ENCODE results near the gene SARDH. TPM values are rescaled to one million over a fixed set of nuclear protein-coding genes. Genes with fewer than 3 reads are reported as not detected.

SARDH gene
- total and polyA plus RNA-seq, 9 of the 15 experiments (the other 6 are each of a cell fraction or from before 2014, with no cell fraction given): 0.14 TPM; not detected in 8

DNA sequence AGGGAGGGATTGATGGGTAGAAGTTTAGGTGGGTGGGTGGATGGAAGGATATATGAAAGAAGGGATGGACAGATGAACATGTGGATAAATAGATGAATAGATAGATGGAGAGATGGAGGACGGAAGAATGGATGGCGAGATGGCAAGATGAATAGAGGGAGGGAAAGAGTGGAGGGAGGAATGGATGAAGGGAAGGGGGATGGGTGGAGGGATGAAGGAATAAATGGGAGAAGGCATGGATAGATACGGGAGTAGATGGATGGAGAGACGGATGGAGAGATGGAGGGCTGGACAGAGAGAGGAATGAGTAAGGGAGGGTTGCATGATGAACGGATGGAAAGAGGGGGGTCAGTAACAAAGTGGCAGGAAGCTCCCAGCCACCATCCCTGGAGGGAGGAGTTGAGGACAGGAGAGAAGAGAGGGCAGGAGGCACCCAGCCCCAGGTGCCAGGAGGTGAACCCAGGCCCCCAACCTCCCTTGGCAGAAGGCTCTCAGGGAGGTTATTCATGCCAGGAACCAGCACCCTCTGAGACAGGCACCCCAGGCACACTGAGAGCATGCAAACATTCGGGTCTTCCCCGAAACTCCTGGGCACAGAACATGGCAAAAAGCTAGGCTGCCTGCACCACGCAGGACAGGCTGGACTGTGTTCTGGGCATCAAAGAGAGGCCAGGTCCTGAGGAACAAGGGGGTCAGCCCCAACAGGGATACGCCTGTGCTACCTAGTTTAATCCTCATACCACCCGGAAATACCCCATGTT lies 9.1 kb downstream of the SARDH start:
- peaks cover 9% of the 10 kb centered on the region; the same call in 1 of the 2 replicates for H4K20me1 ChIP-seq (replicated peaks; ENCODE audit: control insufficient read depth, insufficient read depth, low read length)
- TF ChIP-seq TEAD4 (IDR thresholded peaks at IDR 0.05; ENCODE audit: low read length): no peak
- TF ChIP-seq TEAD4 (CRISPR knock-in tag; IDR thresholded peaks at IDR 0.05; ENCODE audit: borderline replicate concordance): no peak
- no peak for TF ChIP-seq NFIX (CRISPR knock-in tag; IDR thresholded peaks at IDR 0.05; ENCODE audit: low read depth)
- no peak for TF ChIP-seq MAFK (IDR thresholded peaks at IDR 0.05; ENCODE audit: low read length)
- no peak for TF ChIP-seq ZNF143 (CRISPR knock-in tag; IDR thresholded peaks at IDR 0.05)
- TF ChIP-seq NR2C2 (CRISPR knock-in tag; IDR thresholded peaks at IDR 0.05): no peak
- no peak for TF ChIP-seq NR2C2 (tag; IDR thresholded peaks at IDR 0.05)
- TF ChIP-seq, protein P1, sequence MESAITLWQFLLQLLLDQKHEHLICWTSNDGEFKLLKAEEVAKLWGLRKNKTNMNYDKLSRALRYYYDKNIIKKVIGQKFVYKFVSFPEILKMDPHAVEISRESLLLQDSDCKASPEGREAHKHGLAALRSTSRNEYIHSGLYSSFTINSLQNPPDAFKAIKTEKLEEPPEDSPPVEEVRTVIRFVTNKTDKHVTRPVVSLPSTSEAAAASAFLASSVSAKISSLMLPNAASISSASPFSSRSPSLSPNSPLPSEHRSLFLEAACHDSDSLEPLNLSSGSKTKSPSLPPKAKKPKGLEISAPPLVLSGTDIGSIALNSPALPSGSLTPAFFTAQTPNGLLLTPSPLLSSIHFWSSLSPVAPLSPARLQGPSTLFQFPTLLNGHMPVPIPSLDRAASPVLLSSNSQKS (CRISPR knock-in tag; IDR thresholded peaks at IDR 0.05): no peak
- DNase-seq (ENCODE audit: extremely low read depth in 1 of 4, low spot score in 3 of 4) (no peak), ATAC-seq (no peak), FAIRE-seq (no peak)
- 1% methylated on average over 10 of the region's 10 CpGs for WGBS (ENCODE audit: insufficient coverage, low coverage, missing lambda C conversion rate)
- no peak overlapping the region for H2AFZ ChIP-seq (ENCODE audit: low read depth, low read length)
- H3K27ac ChIP-seq (ENCODE audit: extremely low read depth, low read depth, low read length): no peak overlapping the region
- in situ Hi-C loops (cut with MboI): no loop called here
- no peak overlapping the region for H3K4me3 ChIP-seq
- CTCF ChIA-PET (ENCODE audit: low intra/inter-chr PET ratio): interaction anchor here (1.1 kb wide), 1 partner anchor 196 kb away, joined by 3 read pairs; no protein-coding TSS in a partner anchor
- no peaks in the 10 kb centered on the region for H3K36me3 ChIP-seq (ENCODE audit: control insufficient read depth, insufficient read depth, low read length)
- H3K4me1 ChIP-seq (replicated peaks in 1 of 2; ENCODE audit: control insufficient read depth in 2 of 2, insufficient read depth in 2 of 2, low read length in 2 of 2): peaks cover 0 to 14% of the 10 kb centered on the region in 2 experiments; a peak in 2 of 5 replicates
- POLR2A ChIA-PET: no interaction called here
- BruUV-seq (replicated peaks): no TSS peak
- H3K9me3 ChIP-seq (replicated peaks; ENCODE audit: control insufficient read depth, insufficient read depth, low read depth, low read length): no peaks in the 10 kb centered on the region
- H3K27me3 ChIP-seq (ENCODE audit: control insufficient read depth in 2 of 2, insufficient read depth in 2 of 2, low read length in 2 of 2): peaks cover 3 to 11% of the 10 kb centered on the region in 2 experiments; a peak in 4 of 5 replicates
- H3K79me2 ChIP-seq (ENCODE audit: control insufficient read depth, insufficient read depth, low read length): no peaks in the 10 kb centered on the region
- no peak overlapping the region for H3K4me2 ChIP-seq (ENCODE audit: insufficient read depth, low read length)
- no peak overlapping the region for H3K9ac ChIP-seq (ENCODE audit: insufficient read depth in 1 of 2, low read depth in 2 of 2, low read length in 2 of 2)
- no peaks in the 10 kb centered on the region for H3K9me1 ChIP-seq (ENCODE audit: control insufficient read depth, insufficient read depth, low read length)
- intact Hi-C loops (cut with micrococcal nuclease): no loop called here
